Suprapubic skin (tissue), 4 donors: Measurements from ENCODE around the gene SLC9A7. TPM values are rescaled to one million over a fixed set of nuclear protein-coding genes. Genes with fewer than 3 reads are reported as not detected.

Source experiments
- DNase-seq, 2 donors: peaks; one replicate each; pipeline ENCODE4 v3.0.0-alpha.2; 2019; ENCODE audit warnings: low spot score in 2 of 2
- H3K27ac ChIP-seq: fragments of 200-600 bp; sonication (generic); one replicate; pipeline ENCODE4 v1.5.1; 2019
- H3K27me3 ChIP-seq: fragments of 200-600 bp; sonication (generic); one replicate; pipeline ENCODE4 v1.5.1; 2019
- H3K36me3 ChIP-seq: fragments of 200-600 bp; sonication (generic); one replicate; pipeline ENCODE4 v1.5.1; 2019
- H3K4me1 ChIP-seq: fragments of 200-600 bp; sonication (generic); one replicate; pipeline ENCODE4 v1.5.1; 2019
- H3K4me3 ChIP-seq: fragments of 200-600 bp; sonication (generic); one replicate; pipeline ENCODE4 v1.5.1; 2019; ENCODE audit warnings: mild to moderate bottlenecking
- H3K9me3 ChIP-seq: fragments of 200-600 bp; sonication (generic); one replicate; pipeline ENCODE4 v1.5.1; 2019
- EP300 ChIP-seq: sonication (generic); formaldehyde crosslinking; IDR thresholded peaks from one replicate; pipeline ENCODE4 v1.6.1; 2017; ENCODE audit warnings: antibody characterized with exemption
- POLR2A ChIP-seq, 2 donors: fragments of 450-650 bp; IDR thresholded peaks; one replicate each; pipeline ENCODE4 v1.6.1; 2017; ENCODE audit warnings: antibody characterized with exemption in 2 of 2, mild to moderate bottlenecking in 2 of 2, moderate library complexity in 2 of 2
- POLR2AphosphoS5 ChIP-seq, 3 donors: sonication (generic); formaldehyde crosslinking; IDR thresholded peaks; one replicate each; pipeline ENCODE4 v1.6.1; 2017; ENCODE audit warnings: antibody characterized with exemption in 3 of 3
- WGBS: methylation state at CpG from one replicate; pipeline ENCODE4 v1.1.5; 2018; 5-methylcytosine and 5-hydroxymethylcytosine counted together
- total RNA-seq, 4 donors: library from RNA; depleted of rRNA; stranded (reverse); fragments of >200 nt; gene quantifications; one replicate each; pipeline ENCODE4 v1.1.0, GENCODE V29; 2016
- TF ChIP-seq, protein P1 (sequence below), 2 donors: fragments of 200-600 bp in 1 of 2; fragments of 450-650 bp in 1 of 2; sonication (generic) in 1 of 2; IDR thresholded peaks; one replicate each; pipeline ENCODE4 v1.5.1; 2016 to 2019; ENCODE audit warnings: antibody characterized with exemption in 2 of 2, mild to moderate bottlenecking in 1 of 2, moderate library complexity in 1 of 2

The SLC9A7 gene
- total RNA-seq, 4 donors from 2014 or later: 3.1 to 7.4 (median 6.2) TPM

DNA sequence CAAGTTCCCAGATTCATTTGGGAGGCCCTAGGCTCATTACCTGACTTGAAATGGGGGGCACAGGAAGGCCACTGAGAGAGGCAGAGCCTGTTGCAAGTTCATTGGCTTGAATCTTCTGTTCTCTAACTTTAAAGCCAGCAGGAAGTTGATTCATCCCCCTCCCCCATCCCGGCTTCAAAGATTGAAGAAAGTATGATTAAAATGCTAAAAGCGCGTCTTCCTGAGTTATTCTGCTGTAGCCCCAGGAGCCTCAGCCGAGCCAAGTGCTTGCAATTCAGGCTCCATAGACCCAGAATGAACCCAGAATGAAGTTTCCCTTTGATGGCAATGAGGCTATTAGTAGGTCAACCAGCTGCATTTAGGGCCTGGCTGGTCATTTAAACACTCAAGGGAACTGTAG, 170.7 kb downstream of the SLC9A7 start:
- Histone ChIP-seq H3K36me3 (no peaks in the 10 kb centered on the region), H3K9me3 (no peaks in the 10 kb centered on the region), H3K4me3 (no peak overlapping the region), H3K4me1 (peaks cover 10% of the 10 kb centered on the region), H3K27me3 (no peaks in the 10 kb centered on the region), H3K27ac (no peak overlapping the region)
- TF ChIP-seq POLR2A (IDR thresholded peaks at IDR 0.05): no peak
- TF ChIP-seq EP300: no peak
- TF ChIP-seq POLR2AphosphoS5 (IDR thresholded peaks at IDR 0.05): no peak
- TF ChIP-seq, protein P1, sequence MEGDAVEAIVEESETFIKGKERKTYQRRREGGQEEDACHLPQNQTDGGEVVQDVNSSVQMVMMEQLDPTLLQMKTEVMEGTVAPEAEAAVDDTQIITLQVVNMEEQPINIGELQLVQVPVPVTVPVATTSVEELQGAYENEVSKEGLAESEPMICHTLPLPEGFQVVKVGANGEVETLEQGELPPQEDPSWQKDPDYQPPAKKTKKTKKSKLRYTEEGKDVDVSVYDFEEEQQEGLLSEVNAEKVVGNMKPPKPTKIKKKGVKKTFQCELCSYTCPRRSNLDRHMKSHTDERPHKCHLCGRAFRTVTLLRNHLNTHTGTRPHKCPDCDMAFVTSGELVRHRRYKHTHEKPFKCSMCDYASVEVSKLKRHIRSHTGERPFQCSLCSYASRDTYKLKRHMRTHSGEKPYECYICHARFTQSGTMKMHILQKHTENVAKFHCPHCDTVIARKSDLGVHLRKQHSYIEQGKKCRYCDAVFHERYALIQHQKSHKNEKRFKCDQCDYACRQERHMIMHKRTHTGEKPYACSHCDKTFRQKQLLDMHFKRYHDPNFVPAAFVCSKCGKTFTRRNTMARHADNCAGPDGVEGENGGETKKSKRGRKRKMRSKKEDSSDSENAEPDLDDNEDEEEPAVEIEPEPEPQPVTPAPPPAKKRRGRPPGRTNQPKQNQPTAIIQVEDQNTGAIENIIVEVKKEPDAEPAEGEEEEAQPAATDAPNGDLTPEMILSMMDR (IDR thresholded peaks at IDR 0.05): no peak
- 61% methylated on average over 4 of the region's 4 CpGs for WGBS
- DNase-seq: no peak

DNA sequence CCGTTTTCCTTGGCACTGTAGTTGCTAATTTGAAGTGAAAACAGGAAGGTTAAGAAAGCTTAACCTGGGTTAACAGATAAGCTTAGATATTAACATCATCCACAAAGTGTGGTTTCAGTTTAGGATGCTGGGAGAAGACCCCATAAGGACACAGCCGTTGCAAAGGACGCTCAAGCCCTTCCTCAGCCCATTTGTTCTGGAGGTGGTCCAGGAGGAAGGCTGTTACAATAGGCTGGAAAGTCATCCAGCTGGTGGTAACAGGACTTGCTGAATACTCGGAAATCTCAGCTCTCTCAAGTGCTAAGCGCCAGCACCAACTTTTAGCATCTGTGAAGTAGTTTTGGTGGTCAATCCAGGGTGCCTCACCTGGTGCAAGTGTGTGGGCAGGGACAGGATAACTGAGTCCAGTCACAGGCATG, 171.2 kb downstream of the SLC9A7 start:
- H3K27me3 ChIP-seq: no peaks in the 10 kb centered on the region
- H3K36me3 ChIP-seq: no peaks in the 10 kb centered on the region
- 31% methylated on average over 5 of the region's 5 CpGs for WGBS
- no peak for DNase-seq
- no peak overlapping the region for H3K4me3 ChIP-seq
- peaks cover 12% of the 10 kb centered on the region for H3K4me1 ChIP-seq
- TF ChIP-seq EP300 (no peak), POLR2A (IDR thresholded peaks at IDR 0.05) (no peak), POLR2AphosphoS5 (IDR thresholded peaks at IDR 0.05) (no peak)
- TF ChIP-seq, protein P1 (IDR thresholded peaks at IDR 0.05): no peak
- H3K9me3 ChIP-seq: no peaks in the 10 kb centered on the region
- H3K27ac ChIP-seq: no peak overlapping the region

DNA sequence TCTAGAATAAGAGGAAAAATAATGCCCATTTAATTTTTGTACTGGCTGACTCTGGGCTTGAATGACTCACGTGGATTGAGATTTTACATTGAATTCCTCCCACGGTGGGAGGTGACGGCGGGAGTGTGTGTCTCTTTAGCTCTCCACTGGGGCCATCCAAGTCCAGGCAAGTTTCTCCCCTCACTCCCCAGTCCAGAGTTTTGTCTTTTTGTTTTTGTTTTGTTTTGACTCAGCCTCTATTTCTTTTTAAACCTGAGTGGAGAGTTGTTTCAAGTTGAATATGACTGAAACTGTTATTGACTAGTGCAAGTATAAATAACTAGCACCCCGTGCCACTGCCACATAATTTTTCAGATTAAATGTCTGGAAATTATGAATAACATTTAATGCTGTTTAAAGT, 171.8 kb downstream of the SLC9A7 start:
- DNase-seq: no peak
- peaks cover 17% of the 10 kb centered on the region for H3K4me1 ChIP-seq
- H3K27me3 ChIP-seq: no peaks in the 10 kb centered on the region
- WGBS: 56% methylated on average over 5 of the region's 5 CpGs
- H3K4me3 ChIP-seq: no peak overlapping the region
- H3K9me3 ChIP-seq: no peaks in the 10 kb centered on the region
- no peak for TF ChIP-seq POLR2A (IDR thresholded peaks at IDR 0.05)
- no peaks in the 10 kb centered on the region for H3K36me3 ChIP-seq
- no peak overlapping the region for H3K27ac ChIP-seq

DNA sequence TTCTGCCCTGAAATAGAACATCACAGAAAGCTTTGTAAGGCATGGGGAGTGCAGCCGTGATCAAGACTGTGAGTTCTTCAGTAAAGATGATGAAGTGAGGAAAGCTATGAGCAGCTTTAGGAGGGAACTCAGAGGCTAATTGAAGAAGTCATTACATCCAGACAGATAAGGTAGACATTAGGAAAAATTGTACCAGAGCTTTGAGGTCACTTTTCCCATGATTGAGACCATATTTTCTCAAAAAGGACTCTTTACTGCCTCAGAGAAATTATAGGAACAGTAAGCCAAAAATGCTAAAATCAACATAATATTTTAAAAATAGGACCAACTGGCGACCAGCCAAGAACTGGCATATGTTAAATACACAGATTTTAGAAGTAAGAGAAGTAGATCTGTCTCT, 174.2 kb downstream of the SLC9A7 start:
- Histone ChIP-seq H3K27me3 (no peaks in the 10 kb centered on the region), H3K4me1 (peaks cover 20% of the 10 kb centered on the region), H3K9me3 (no peaks in the 10 kb centered on the region), H3K27ac (no peak overlapping the region), H3K4me3 (no peak overlapping the region), H3K36me3 (no peaks in the 10 kb centered on the region)
- no peak for DNase-seq
- TF ChIP-seq POLR2AphosphoS5 (IDR thresholded peaks at IDR 0.05): no peak
- TF ChIP-seq POLR2A (IDR thresholded peaks at IDR 0.05): no peak
- TF ChIP-seq, protein P1 (IDR thresholded peaks at IDR 0.05): no peak
- TF ChIP-seq EP300: no peak
- 47% methylated on average over 2 of the region's 2 CpGs for WGBS

DNA sequence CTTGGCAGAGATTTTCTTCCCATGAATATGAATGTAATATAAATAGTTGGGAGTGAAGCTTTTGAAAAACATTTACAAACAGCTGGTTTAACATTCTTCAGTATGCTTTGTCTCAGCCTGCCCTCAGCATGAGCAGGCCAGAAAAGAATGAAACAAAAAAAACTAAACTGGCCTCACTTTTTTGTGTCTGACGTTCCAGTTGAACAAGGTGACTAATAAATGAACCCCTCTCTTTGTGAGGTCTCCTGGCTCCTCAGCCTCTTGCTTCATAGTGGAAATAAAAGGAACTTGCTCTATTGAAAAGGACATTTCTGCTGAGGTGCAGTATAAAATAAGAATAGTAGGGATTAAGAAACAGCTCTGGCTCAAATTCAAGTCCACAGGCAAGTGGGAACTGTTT, 176.0 kb downstream of the SLC9A7 start:
- no peak for DNase-seq
- H3K36me3 ChIP-seq: no peaks in the 10 kb centered on the region
- TF ChIP-seq POLR2AphosphoS5 (IDR thresholded peaks at IDR 0.05) (no peak), POLR2A (IDR thresholded peaks at IDR 0.05) (no peak), EP300 (no peak)
- TF ChIP-seq, protein P1 (IDR thresholded peaks at IDR 0.05): no peak
- peaks cover 14% of the 10 kb centered on the region for H3K4me1 ChIP-seq
- WGBS: 10% methylated on average over 1 of the region's 1 CpG
- no peaks in the 10 kb centered on the region for H3K9me3 ChIP-seq
- H3K4me3 ChIP-seq: no peak overlapping the region
- no peak overlapping the region for H3K27ac ChIP-seq
- H3K27me3 ChIP-seq: no peaks in the 10 kb centered on the region

DNA sequence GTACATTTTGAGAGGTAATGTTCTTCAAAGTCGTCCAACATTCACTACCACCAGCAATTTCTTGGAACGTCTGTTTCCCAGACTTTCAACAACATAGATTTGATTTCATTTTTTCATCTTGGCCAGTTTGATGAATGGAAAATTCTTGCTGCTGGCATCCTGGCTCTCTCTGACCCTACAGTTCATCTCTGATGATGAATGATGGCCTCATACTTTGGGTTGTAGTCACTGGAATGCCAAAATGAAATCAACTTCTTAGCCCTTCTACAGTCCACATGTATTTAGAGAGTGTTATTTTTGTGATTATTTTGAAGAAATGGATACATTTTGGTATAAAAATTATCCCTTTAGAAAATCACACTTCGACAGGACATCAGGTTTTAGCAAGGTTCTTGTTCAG, 176.6 kb downstream of the SLC9A7 start:
- Histone ChIP-seq H3K27ac (no peak overlapping the region), H3K4me3 (no peak overlapping the region), H3K9me3 (no peaks in the 10 kb centered on the region), H3K27me3 (no peaks in the 10 kb centered on the region), H3K36me3 (no peaks in the 10 kb centered on the region), H3K4me1 (peaks cover 14% of the 10 kb centered on the region)
- DNase-seq: no peak
- 45% methylated on average over 3 of the region's 3 CpGs for WGBS
- TF ChIP-seq EP300: no peak
- no peak for TF ChIP-seq POLR2A (IDR thresholded peaks at IDR 0.05)
- no peak for TF ChIP-seq POLR2AphosphoS5 (IDR thresholded peaks at IDR 0.05)
- TF ChIP-seq, protein P1 (IDR thresholded peaks at IDR 0.05): no peak
